Fibroblast of villous mesenchyme (primary cell): Measurements from ENCODE around the gene EMC8. TPM values are rescaled to one million over a fixed set of nuclear protein-coding genes. Genes with fewer than 3 reads are reported as not detected.

Source experiments
- DNase-seq: peaks from one replicate; pipeline ENCODE4 v3.0.0-alpha.2; 2010; ENCODE audit warnings: low read depth
- H3K4me3 ChIP-seq: 2 replicates; pipeline ENCODE4 v1.5.1; 2011; ENCODE audit warnings: low read depth, mild to moderate bottlenecking, low read length
- small RNA-seq: library from RNA; depleted of rRNA; stranded (forward); fragments of <200 nt; gene quantifications from one replicate; pipeline ENCODE3, GENCODE V24; 2012
- total RNA-seq: library from RNA; depleted of rRNA; stranded (reverse); fragments of >200 nt; gene quantifications from 2 replicates; pipeline ENCODE4 v1.2.3, GENCODE V29; 2012
- TF ChIP-seq, protein P1 (sequence below): IDR thresholded peaks from 2 replicates; pipeline ENCODE4 v1.5.1; 2012; ENCODE audit warnings: low read depth, mild to moderate bottlenecking, low read length; ENCODE audit not compliant: insufficient read depth

EMC8 gene
- total RNA-seq, 1 donor, result 30.2 TPM

GRCh38 chr16:85733155-85733838 is 66.0 kb downstream of the EMC8 start:
- TF ChIP-seq, protein P1, sequence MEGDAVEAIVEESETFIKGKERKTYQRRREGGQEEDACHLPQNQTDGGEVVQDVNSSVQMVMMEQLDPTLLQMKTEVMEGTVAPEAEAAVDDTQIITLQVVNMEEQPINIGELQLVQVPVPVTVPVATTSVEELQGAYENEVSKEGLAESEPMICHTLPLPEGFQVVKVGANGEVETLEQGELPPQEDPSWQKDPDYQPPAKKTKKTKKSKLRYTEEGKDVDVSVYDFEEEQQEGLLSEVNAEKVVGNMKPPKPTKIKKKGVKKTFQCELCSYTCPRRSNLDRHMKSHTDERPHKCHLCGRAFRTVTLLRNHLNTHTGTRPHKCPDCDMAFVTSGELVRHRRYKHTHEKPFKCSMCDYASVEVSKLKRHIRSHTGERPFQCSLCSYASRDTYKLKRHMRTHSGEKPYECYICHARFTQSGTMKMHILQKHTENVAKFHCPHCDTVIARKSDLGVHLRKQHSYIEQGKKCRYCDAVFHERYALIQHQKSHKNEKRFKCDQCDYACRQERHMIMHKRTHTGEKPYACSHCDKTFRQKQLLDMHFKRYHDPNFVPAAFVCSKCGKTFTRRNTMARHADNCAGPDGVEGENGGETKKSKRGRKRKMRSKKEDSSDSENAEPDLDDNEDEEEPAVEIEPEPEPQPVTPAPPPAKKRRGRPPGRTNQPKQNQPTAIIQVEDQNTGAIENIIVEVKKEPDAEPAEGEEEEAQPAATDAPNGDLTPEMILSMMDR, result no peak
- DNase-seq, result peak; percentile 67

GRCh38 chr16:85731179-85731578 is 68.2 kb downstream of the EMC8 start:
- DNase-seq, result no peak
- H3K4me3 ChIP-seq, result no peak overlapping the region
- TF ChIP-seq, protein P1, result no peak

More at GRCh38 chr16:85733155-85733838, 66.0 kb downstream of the EMC8 start:
- no peak overlapping the region for H3K4me3 ChIP-seq

DNA sequence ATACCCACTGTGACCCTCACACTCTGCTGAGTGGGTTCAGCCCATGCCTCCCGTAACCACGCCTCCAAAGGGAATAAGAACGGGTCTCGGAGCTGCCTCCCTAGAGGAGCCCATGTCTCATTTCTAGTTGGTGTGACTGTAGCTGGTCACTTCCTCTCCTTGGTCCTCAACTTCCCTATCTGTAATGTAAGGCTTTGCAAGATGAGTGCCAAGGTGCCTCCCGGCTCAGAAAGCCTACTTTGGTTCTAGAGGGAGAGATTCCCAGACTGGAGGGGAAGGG is 69.2 kb downstream of the EMC8 start:
- TF ChIP-seq, protein P1, result no peak
- H3K4me3 ChIP-seq, result no peak overlapping the region
- no peak for DNase-seq

DNA sequence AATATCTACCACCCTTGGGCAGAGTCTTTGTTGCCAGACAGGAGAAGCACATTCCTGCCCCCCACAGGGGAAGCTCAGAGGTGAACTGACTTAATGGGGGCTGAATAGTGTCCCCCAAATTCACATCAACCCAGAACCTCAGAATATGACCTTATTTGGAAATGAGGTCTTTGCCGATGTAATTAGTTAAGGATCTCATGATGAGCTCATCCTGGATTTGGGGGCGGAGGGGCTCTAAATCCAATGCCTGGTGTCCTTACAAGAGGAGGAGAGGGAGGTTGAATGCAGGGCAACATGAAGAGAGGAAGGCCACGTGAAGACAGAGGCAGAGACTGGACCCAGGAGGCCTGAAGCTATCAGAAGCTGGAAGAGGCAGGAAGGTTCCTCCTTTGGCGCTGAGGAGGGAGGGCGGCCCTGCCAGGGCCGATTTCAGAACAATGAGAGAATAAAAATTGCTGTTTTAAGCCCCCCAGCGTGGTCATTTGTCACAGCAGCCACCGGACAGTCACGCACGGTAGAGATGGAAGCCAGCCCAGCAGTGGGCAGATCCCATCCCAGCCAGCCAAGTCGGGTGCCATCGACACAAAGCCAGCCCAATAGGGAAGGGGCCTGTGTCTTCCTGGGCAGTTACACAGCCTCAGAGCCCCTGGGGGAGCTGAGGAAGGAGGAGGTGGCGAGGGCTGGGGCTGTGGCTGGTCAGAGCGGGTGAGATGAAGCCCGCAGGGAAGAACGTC is 69.7 kb downstream of the EMC8 start:
- H3K4me3 ChIP-seq, result no peak overlapping the region
- TF ChIP-seq, protein P1, result no peak
- no peak for DNase-seq

- no peak overlapping the region for H3K4me3 ChIP-seq
- no peak for DNase-seq
- TF ChIP-seq, protein P1, result peak; percentile 38
Measured at GRCh38 chr16:85728879-85729278, 70.5 kb downstream of the EMC8 start.

Small RNAs within 50 kb of the gene (small RNA-seq; reads per million reads assigned to genes)
- gene RNU1-103P, result not detected

Other genes with a start within 250 kb of the EMC8 start
- 48.4 and 53.1 TPM in 2 replicates for gene GSE1, start 186.2 kb downstream of the EMC8 start, total RNA-seq
- 5.8 and 8.6 TPM in 2 replicates for gene GINS2, start 110.6 kb downstream of the EMC8 start, total RNA-seq
- 8.2 and 8.4 TPM in 2 replicates for gene C16orf74, start 48.4 kb downstream of the EMC8 start, total RNA-seq
- gene COX4I1, start 151 bp upstream of the EMC8 start, total RNA-seq, result 258 and 337 TPM in 2 replicates
- not detected in 2 replicates for gene IRF8, start 99.6 kb upstream of the EMC8 start, total RNA-seq